Measurements from ENCODE around the gene IFRD1. TPM values are rescaled to one million over a fixed set of nuclear protein-coding genes. Genes with fewer than 3 reads are reported as not detected.

The IFRD1 gene, protein sequence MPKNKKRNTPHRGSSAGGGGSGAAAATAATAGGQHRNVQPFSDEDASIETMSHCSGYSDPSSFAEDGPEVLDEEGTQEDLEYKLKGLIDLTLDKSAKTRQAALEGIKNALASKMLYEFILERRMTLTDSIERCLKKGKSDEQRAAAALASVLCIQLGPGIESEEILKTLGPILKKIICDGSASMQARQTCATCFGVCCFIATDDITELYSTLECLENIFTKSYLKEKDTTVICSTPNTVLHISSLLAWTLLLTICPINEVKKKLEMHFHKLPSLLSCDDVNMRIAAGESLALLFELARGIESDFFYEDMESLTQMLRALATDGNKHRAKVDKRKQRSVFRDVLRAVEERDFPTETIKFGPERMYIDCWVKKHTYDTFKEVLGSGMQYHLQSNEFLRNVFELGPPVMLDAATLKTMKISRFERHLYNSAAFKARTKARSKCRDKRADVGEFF
- 22.2 and 32.3 TPM in 2 replicates for total RNA-seq

DNA sequence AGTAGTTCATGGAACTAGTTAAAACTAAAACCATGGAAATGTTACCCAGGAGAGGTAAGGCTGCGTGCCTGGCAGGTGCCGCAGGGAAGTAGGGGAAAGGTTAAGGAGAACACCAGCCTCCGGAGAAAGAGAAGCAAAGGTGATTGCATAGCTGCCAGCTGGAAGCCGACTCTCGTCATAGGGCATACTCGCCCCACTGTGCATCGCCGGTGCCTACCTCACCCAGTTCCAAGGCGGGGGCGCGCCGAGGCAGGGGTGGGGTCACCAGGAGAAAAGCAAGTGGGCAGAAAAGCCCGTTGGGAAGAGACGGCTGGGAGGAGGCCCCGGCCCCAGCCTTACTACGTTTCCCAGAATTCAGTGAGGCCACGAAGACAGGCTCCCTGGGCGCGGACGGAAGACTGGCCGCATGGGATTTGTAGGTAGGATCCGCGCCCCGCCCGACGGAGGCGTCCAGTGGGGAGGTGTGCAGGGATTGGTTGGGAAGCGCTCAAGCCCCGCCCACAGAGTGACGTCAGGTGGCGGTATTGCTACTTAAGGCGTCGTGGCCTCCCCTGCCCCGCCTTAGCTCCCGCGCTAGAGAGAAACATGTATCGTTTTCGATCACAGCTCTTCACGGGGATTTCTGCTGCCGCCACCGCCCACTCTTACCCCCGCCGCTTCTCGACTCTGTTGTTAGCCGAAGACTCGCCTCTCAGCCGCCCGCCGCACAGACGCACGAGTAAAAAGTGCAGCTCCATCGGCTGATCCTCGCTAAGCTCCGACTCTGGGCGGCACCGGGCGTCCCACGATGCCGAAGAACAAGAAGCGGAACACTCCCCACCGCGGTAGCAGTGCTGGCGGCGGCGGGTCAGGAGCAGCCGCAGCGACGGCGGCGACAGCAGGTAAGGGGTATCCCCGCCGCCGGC lies at the start of gene IFRD1:
IFRD1 (plus strand) TSS at position 559 of the 905 bp plus-strand sequence; CDS start at position 788, 229 bp downstream.

Other genes starting within 250 kb of the IFRD1 start
- 16.4 and 34.7 TPM in 2 replicates for gene DOCK4, start 244.1 kb upstream of the IFRD1 start, total RNA-seq
- 24.8 and 26.2 TPM in 2 replicates for gene ZNF277, start 243.8 kb upstream of the IFRD1 start, total RNA-seq
- 0.13 and 1.4 TPM in 2 replicates for gene LSMEM1, start 30.5 kb downstream of the IFRD1 start, total RNA-seq

Measured in epithelial cell of alveolus of lung (primary cell).